ENCODE measurements around the gene MAGI2.

MAGI2 gene

GRCh38 chr7:78746301-78746700, 707.2 kb downstream of the MAGI2 start:
- Histone ChIP-seq H3K27me3 (ENCODE audit: insufficient read depth, low read length, poor library complexity, severe bottlenecking) (no peaks in the 10 kb centered on the region), H3K36me3 (ENCODE audit: insufficient read depth, low read length) (no peaks in the 10 kb centered on the region), H3K9me3 (ENCODE audit: insufficient read depth, low read depth, low read length) (no peaks in the 10 kb centered on the region)

GRCh38 chr7:78742694-78743093, 710.8 kb downstream of the MAGI2 start:
- Histone ChIP-seq H3K9me2 (replicated peaks; ENCODE audit: low read depth, low read length) (no peaks in the 10 kb centered on the region), H3K4me2 (ENCODE audit: low read depth, low read length, poor library complexity, severe bottlenecking) (no peak overlapping the region), H4K20me1 (ENCODE audit: insufficient read depth, low read length, poor library complexity, severe bottlenecking) (no peaks in the 10 kb centered on the region), H3K9ac (ENCODE audit: low read depth, low read length, poor library complexity, severe bottlenecking) (no peak overlapping the region), H3K36me3 (ENCODE audit: insufficient read depth, low read length) (no peaks in the 10 kb centered on the region), H3K9me3 (ENCODE audit: insufficient read depth, low read depth, low read length) (no peaks in the 10 kb centered on the region), H3F3A (ENCODE audit: low read depth) (no peaks in the 10 kb centered on the region), H3K27me3 (ENCODE audit: insufficient read depth, low read length, poor library complexity, severe bottlenecking) (no peaks in the 10 kb centered on the region), H3K79me2 (ENCODE audit: insufficient read depth, low read length) (no peaks in the 10 kb centered on the region), H3K4me3 (ENCODE audit: low read length, poor library complexity, severe bottlenecking) (no peak overlapping the region), H2AFZ (ENCODE audit: low read length) (no peak overlapping the region), H3K4me1 (ENCODE audit: insufficient read depth, low read length, poor library complexity, severe bottlenecking) (no peaks in the 10 kb centered on the region)
- no peak for TF ChIP-seq CTCF (conservative IDR thresholded peaks at IDR 0.05; ENCODE audit: low read length)
- no peak for TF ChIP-seq EZH2phosphoT487 (IDR thresholded peaks at IDR 0.05; ENCODE audit: borderline replicate concordance)

More at GRCh38 chr7:78746301-78746700, 707.2 kb downstream of the MAGI2 start:
- TF ChIP-seq EZH2phosphoT487 (IDR thresholded peaks at IDR 0.05; ENCODE audit: borderline replicate concordance): no peak
- no peak for TF ChIP-seq CTCF (conservative IDR thresholded peaks at IDR 0.05; ENCODE audit: low read length)
- Histone ChIP-seq H3K9ac (ENCODE audit: low read depth, low read length, poor library complexity, severe bottlenecking) (no peak overlapping the region), H3K4me2 (ENCODE audit: low read depth, low read length, poor library complexity, severe bottlenecking) (no peak overlapping the region), H2AFZ (ENCODE audit: low read length) (no peak overlapping the region), H4K20me1 (ENCODE audit: insufficient read depth, low read length, poor library complexity, severe bottlenecking) (no peaks in the 10 kb centered on the region), H3K4me1 (ENCODE audit: insufficient read depth, low read length, poor library complexity, severe bottlenecking) (no peaks in the 10 kb centered on the region), H3K79me2 (ENCODE audit: insufficient read depth, low read length) (no peaks in the 10 kb centered on the region), H3K9me2 (replicated peaks; ENCODE audit: low read depth, low read length) (no peaks in the 10 kb centered on the region), H3F3A (ENCODE audit: low read depth) (no peaks in the 10 kb centered on the region), H3K4me3 (ENCODE audit: low read length, poor library complexity, severe bottlenecking) (no peak overlapping the region)

GRCh38 chr7:78736548-78736947, 716.9 kb downstream of the MAGI2 start:
- Histone ChIP-seq H3K4me3 (ENCODE audit: low read length, poor library complexity, severe bottlenecking) (no peak overlapping the region), H3K9ac (ENCODE audit: low read depth, low read length, poor library complexity, severe bottlenecking) (no peak overlapping the region), H3K36me3 (ENCODE audit: insufficient read depth, low read length) (no peaks in the 10 kb centered on the region), H2AFZ (ENCODE audit: low read length) (no peak overlapping the region), H3K79me2 (ENCODE audit: insufficient read depth, low read length) (no peaks in the 10 kb centered on the region), H3K4me2 (ENCODE audit: low read depth, low read length, poor library complexity, severe bottlenecking) (no peak overlapping the region), H3K27me3 (ENCODE audit: insufficient read depth, low read length, poor library complexity, severe bottlenecking) (no peaks in the 10 kb centered on the region), H4K20me1 (ENCODE audit: insufficient read depth, low read length, poor library complexity, severe bottlenecking) (no peaks in the 10 kb centered on the region), H3K9me3 (ENCODE audit: insufficient read depth, low read depth, low read length) (no peaks in the 10 kb centered on the region), H3K9me2 (replicated peaks; ENCODE audit: low read depth, low read length) (no peaks in the 10 kb centered on the region), H3F3A (ENCODE audit: low read depth) (no peaks in the 10 kb centered on the region), H3K4me1 (ENCODE audit: insufficient read depth, low read length, poor library complexity, severe bottlenecking) (no peaks in the 10 kb centered on the region)
- no peak for TF ChIP-seq CTCF (conservative IDR thresholded peaks at IDR 0.05; ENCODE audit: low read length)

All from Loucy (cell line).